EH (cell line): ENCODE data around the gene YIF1B.
A peak's percentile ranks its signal among the peaks of the same experiment; 100 is the strongest.

Source experiments
- DNase-seq: peaks from one replicate; pipeline ENCODE4 v3.0.0-alpha.2; 2015; ENCODE audit warnings: low read depth

The YIF1B gene

DNA sequence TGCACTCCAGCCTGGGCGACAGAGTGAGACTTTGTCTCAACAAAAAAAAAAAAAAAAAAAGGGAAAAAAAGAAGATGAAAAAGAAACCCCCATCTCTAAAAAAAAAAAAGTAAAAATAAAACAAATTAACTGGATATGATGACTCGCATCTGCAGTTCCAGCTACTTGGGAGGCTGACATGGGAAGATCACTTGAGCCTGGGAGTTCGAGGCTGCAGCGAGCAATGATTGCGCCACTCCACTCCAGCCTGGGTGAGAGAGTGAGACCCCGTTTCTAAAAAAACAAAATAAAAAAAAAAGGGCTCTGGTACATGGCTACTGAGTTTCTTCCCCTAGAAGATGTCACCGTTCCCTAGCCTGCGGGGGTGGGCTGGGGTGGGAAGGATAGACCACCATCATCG, 17.5 kb upstream of the YIF1B start:
- peak; percentile 50 for DNase-seq

DNA sequence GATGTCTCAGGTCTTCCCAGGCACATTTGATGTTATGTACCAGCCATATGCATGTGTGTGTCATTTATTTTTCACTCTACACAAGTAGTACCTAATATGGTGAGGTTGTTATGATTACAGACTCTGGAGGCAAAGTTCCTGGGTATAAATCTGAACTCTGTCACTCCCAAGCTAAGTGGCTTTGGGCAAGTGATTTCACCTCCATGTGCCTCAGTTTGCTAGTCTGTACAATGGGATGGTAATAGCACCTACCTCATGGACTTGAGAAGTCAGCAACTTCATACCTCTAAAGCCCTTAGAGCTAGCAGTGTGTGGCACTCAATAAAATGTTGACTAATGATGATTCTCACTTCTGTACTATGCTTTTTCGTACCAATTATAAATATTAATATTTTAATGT, 16.0 kb upstream of the YIF1B start:
- DNase-seq, result no peak

DNA sequence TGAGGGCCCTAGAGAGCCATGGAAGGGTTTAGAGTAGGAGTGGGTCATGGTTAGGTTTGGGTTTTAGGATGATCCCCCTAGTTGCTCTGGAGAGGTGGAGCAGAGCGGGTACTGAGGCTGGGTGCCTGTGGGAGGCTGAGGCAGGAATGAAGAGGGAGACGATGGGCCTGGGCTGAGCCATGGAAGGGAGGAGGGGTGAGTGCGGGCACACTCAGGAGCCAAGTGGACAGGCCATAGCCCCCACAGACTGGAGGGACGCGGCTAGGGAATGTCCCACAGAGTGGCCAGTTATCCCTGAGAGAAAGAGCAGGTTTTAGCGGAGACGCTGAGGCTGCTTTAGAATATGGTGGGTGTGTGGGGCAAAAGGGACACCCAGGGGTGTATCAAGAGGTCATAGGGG, 13.9 kb upstream of the YIF1B start:
- no peak for DNase-seq

DNA sequence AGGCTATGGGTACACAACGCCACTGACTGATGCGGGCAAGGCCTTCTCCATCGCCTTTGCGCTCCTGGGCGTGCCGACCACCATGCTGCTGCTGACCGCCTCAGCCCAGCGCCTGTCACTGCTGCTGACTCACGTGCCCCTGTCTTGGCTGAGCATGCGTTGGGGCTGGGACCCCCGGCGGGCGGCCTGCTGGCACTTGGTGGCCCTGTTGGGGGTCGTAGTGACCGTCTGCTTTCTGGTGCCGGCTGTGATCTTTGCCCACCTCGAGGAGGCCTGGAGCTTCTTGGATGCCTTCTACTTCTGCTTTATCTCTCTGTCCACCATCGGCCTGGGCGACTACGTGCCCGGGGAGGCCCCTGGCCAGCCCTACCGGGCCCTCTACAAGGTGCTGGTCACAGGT, 10.8 kb upstream of the YIF1B start:
- DNase-seq, result no peak

DNA sequence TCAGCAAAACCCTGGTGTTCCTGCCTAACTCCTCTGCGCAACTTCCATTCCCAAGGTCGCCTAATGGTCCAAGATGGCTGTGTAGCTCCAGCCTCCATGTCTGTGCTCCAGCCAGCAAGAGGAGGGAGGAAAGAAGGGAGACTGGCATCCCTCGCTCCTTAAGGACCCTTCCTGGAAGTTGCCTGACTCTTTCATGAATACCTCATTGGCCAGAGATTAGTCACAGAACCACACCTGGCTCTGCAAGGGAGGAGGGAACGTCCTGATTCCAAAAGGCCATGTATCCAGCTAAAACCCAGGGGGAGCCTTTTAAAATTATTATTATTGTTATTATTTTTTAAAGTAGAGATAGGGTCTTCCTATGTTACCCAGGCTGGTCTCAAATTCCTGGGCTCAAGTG, 8.7 kb upstream of the YIF1B start:
- DNase-seq, result no peak

DNA sequence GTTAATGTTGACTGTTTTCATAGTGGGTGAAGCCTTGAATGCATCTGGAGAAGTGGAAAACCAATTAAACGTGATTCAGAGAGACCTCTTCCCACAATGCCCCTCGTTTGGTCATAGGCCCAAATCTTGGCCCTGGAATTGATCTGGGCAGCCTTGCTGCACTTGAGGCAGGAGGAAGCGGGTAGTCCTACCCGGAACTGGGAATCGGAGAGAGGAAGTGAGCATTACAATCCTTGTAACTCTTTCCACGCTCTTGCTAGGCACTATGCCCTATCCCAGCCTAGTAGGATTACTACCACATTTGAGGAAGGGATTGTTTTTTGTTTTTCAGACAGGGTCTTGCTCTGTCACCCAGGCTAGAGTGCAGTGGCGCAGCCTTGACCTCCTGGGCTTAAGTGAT, 7.5 kb upstream of the YIF1B start:
- DNase-seq, result no peak

DNA sequence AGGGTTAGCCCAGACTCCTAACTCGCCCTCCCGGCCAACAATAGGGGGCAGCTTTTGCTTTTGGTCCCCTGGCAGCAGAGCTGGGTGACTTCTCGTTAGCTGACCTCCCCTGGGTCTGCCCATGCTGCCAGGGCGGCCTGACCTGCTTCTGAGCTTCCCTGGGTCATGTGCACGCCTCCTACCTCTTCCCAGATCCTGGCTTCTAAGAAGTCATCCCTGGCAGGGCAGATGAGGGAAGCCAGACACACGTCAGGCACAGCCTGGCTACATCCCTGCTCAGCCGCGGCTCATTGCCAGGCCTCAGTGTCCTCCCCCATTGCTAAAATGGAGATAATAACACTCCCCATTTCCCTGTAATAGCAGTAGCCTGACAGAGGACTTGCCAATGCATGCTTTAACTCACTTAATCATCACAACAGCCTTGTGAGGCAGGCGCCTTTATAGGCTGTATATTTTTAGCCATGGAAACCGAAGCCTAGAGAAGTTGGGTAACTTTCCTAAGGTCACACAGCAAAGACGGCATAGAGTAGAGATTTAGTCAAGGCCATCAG, 6.0 kb upstream of the YIF1B start:
- DNase-seq, result peak; percentile 69

DNA sequence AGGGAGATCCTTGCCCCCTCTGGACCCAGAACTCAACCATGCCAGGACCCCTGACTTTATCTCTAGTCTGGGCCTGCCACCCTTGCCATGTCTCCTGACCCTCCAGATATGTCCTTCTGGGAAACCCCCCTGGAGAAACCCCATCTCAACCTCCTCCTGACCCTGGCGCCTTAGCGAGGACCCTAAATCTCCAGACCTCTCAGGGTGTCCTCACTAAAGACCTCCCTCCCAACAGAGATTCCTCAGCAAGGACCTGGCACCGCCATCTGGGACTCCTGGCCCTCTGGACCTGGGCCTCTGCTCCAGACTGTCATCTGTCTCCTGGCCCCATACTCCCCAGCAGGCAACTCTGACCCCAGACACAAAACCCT, 5.2 kb upstream of the YIF1B start:
- DNase-seq, result no peak

DNA sequence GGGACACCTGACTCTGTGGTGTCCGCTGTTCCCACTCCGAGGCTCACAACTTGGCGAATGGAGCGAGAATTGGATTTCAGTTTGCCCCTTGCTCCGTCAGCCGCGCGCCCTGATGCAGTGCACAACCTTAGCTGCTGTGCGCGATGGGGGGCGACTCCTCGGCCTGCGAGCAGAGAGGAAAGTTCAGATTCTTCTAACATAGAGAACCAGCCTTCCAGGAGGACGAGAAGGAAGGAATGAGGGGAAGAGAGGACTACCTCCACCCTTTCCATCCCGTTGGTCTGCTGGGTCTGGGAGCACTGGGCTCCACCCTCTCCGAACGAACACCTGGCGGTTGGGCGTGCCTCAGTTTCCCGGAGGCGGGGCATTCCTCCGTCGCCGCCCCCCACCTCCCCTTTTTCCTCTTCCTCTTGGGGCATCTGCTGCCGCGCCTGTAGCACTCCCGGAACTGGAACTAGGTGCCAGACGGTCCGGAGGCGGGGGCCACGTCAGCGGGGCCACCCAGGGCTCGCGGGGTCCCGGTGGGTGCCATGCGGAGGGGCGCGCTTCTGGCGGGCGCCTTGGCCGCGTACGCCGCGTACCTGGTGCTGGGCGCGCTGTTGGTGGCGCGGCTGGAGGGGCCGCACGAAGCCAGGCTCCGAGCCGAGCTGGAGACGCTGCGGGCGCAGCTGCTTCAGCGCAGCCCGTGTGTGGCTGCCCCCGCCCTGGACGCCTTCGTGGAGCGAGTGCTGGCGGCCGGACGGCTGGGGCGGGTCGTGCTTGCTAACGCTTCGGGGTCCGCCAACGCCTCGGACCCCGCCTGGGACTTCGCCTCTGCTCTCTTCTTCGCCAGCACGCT, 3.9 kb upstream of the YIF1B start, which contains the start of gene KCNK6:
KCNK6 (plus strand) TSS at position 425 of the 838 bp plus-strand sequence; CDS start at position 531, 106 bp downstream.
- DNase-seq, result peak; percentile 45

DNA sequence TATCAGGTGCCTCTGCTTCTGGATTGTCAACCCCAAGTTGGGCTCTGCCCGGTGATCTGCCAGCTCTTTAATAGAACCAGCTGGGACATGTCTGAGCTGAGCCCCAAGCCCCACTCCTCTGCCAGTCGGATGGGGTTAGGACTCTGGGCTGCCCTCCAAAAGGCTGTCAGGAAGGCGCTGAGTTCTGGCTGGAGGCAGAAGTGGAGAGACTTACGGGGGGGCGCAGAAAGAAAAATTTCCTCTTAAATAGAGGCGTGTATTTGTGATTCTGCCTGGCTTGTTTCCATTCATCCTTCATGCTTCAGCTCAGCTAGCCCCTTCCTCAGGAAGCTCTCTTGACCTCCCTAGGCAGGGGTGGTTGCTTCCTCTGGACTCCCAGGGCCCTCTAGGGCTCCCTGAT, 2.9 kb upstream of the YIF1B start:
- DNase-seq, result no peak

DNA sequence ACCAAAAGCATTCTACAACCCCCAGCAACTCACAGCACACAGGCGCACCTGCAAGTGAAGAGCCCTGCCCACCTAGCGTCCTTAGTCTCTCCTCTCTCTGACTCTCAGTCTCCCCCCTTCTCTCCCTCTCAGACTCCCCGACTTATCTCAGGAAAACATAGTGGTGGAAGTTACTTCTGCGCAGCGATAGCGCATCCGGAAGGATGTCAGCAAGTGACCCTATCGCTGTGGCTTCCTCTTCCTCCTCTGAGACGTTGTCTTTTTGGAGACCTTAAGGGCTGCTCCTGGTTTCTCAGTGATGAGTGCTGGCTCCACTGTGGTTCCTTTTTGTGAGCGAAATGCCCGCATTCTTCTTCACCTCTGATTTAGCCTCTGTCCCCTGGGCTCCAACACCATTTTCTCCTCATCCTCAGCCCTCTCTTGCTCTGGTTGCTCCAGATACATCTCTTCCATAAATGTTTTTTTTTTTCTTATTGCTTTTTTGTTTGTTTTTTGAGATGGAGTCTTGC, 1.4 kb upstream of the YIF1B start:
- DNase-seq, result no peak

DNA sequence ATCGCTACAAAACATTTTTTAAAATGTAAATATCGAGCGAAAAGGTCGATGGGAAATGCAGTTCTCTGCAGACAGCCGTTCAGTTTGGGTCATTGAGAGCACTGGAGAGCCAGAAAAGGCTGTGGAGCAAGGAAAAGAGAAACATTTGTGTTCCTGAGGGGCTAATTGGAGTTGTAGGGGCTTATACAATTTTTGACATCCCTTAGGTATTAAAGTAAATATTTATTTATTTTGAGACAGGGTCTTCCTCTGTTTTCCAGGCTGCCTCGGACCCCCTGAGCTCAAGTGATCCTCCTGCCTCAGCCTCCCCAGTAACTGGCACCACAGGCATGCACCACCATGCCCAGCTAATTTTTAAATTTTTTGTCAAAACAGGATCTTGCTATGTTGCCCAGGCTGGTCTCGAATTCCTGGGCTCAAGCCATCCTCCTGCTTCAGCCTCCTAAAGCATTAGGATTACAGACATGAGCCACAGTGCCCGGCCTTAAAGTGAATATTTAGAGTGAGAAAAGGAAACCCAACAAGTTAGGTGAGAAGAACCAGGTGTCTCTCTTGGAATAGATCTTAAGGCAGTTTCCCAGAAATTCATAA, 825 bp upstream of the YIF1B start:
- no peak for DNase-seq

DNA sequence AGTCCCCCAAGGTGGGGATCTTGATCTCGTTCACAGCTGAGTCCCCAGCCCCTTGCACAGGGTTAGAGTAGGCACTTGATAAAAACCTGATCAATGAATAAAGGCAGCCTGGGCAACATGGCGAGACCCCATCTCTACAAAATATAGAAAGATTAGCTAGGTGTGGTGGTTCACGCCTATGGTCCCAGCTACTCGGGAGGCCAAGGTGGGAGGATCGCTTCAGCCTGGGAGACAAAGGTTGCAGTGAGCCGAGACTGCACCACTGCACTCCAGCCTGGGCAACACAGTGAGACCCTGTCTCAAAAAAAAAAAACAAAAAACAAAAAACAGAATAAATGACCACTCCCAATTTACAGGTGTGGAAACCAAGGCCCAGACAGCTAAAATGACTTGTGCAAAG, 4.8 kb downstream of the YIF1B start:
- DNase-seq, result no peak

DNA sequence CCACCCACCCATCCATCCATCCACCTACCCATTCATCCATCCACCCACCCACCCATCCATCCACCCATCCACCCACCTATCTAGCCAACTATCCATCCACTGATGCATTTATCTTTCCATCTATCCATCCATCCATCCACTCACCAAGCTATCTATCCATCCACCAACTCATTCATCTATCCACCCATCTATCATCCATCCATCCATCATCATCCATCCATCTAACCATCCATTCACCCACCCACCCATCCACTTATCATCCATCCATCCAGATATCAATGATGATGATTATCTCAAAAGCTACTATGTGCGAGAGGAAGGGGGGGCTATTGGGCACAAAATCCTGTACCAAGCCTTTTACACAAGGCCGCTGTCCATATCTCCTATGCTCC, 5.5 kb downstream of the YIF1B start:
- no peak for DNase-seq

DNA sequence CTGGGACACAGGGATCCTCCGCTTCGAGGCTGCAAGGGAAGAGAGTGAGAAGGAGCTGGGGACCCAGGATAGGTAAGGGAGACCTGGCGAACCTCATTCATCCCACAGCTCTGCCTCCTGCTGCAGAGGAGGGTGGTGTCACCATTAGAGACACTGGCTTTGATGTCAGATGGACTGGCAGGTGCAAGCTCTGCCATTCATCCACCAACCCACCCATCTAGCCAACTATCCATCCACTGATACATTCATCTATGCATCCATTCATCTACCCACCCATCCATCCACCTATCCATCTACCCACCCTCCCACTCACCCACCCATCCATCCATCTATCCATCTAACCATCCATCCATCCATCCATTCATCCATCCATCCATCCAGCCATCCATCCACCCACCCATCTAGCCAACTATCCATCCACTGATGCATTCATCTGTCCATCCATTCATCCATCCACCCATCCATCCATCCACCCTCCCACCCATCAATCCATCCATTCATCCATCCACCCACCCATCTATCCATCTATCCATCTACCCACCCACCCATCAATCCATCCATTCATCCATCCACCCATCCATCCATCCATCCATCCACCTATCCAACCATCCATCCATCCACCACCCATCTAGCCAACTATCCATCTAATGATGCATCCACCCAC, 6.0 kb downstream of the YIF1B start:
- DNase-seq, result no peak

DNA sequence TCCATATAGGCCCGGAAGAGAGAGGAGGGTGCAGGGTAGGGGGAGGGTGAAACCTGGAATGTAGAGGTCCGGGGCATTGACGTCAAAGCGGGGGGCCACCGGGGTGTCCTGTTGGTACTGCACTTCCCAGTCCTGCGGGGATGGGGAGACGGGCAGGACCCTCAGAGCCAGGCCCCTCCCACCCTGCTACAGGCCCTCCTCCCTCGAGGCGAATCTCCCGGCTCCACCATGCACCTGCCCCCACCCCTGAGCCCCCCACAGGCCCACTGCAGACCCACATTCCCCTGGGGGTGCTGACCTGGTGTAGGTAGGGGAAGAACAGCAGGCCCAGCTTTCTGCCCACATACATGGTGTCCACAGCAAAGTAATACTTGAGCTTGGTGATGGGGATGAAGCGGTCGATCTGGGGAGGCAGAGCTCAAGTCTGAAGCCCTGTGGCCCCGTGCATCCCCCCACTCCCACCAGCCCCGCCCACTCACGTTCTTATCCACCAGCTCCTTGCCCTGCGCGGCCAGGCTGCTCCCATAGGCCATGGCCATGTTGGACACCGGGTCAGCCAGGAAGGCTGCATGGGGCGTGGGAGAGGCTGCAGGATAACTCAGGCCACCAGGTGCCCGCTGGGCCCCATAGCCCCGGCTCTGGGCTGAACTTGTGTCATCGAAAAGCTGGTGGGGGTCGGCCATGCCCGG, 6.7 kb downstream of the YIF1B start:
- no peak for DNase-seq

DNA sequence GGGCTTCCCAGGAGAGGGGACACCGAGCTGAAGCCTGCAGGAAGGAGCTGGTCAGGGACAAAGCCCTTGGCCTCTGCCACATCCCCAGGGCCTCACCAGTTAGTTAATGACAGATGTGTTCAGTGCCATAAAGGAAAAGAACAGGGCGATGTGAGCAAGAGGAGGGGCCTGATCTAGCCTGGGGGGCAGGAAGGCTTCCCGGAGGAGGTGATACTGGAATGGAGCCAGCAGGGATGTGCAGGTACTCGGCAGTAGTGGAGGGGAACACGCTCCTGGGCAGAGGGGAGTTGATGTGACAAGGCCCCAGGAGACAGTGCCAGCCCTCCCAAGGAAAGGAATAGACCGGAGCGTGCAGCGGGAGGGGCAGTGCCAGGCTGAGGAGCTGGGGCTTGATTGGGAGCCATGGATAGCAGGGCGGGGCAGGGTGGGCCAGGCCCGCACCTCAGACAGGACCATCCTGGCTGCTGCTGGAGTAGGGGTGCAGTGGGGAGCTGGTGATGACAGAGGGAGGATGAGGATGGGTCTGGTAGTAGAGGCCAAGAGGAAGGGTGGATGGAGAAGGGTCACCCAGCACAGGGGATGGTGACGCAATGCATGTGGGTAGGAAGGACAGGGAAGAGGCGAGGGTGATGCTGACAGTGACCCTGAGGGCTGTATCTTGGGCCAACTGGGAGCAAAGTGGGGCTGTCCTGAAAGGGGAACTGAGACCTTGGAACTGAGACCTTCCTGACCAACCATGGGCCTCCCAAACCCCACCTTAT, 7.6 kb downstream of the YIF1B start:
- no peak for DNase-seq

DNA sequence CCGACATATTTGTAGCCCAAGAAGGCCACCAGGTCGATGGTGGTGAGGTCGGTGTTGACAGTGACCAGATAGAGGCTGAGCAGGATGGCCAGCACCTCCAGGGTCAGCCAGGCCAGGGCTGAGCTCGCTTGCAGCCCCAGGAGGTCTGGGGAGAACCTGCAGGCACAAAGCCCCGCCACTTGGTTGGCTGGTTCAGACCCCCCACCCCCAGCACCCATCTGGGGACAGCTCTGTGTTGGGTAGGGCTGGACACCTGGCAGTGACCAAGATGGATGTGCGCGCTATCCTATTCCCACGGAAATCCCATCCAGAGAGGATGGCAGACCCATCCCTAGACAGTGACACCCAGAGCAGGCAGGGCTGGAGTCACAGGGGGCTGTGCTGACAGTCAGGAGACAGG, 8.2 kb downstream of the YIF1B start:
- no peak for DNase-seq

DNA sequence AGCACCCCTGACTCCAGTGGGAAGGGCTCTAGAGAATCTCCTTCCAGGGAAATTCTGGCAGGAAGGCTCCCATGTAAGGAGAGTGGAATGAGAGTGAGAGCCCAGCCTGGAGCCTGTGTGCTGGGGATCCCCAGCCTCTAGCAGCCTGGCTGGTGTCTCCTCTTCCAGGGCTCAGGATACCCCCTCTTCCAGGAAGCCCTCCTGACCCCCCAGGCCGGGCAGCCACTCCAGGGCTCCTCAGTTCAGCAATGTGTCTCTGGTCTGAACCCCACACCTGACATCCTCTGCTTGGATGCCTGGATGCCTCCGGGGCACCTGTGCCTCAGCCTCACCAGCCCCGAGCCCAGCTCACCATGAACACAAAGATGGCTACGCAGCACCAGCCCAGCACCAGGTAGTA, 8.7 kb downstream of the YIF1B start:
- DNase-seq, result no peak

DNA sequence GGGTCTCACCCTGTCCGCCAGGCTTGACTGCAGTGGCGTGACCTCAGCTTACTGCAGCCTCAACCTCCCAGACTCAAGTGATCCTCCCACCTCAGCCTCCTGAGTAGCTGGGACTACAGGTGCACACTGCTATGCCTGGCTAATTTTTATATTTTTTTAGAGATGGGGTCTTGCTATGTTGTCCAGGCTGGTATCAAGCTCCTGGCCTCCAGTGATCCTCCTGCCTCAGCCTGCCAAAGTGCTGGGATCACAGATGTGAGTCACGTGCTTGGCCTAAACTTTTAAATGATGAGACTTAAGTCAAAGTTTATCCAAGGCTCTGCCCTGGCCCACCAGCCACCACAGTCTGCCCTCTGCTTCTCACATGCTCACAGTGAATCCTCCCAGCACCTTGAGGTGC, 9.5 kb downstream of the YIF1B start:
- DNase-seq, result no peak

DNA sequence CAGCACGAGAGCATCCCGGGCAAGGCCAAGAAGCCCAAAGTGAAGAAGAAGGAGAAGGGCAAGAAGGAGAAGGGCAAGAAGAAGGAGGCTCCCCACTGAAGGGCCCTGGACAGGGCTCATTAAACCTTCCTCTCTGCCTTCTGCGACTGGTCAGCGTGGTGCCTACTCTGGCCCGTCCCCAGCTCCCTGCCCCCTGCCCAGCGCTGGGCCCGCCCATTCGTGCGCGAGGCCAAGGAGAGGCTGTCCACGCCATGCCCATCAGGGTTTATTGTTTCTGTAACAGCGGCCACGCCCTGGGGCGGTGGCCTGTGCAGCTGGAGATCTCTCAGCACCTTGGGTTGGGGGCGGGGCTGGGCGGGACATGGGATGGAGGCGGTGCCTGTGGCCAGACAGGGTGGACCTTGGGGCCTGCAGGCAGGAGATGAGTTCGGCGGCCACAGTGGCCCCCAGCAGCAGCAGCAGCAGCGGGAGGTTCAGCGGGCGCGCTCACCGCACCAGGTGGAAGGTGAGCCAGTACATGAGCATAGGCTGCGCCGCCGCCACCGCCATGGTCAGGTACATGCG, 10.8 kb downstream of the YIF1B start:
- no peak for DNase-seq
